Stimulated activated CD4-positive, alpha-beta T cell treated with anti-CD3 and anti-CD28 coated beads, Interleukin-12 subunit alpha, Interleukin-12 subunit beta, amount 100 ng/mL, for 48 hours (primary cell): ENCODE measurements around the gene TFCP2.
"Not testable (repeated sequence)": the region's sequence is repeated elsewhere in the genome, so short reads cannot be mapped to it uniquely, and the experiment has no call there.

Experiments
- DNase-seq, 3 donors: peaks; one replicate each; pipeline ENCODE4 v3.0.0-alpha.2; 2020; ENCODE audit warnings: low read depth in 2 of 3, low spot score in 1 of 3

Gene TFCP2

GRCh38 chr12:51083126-51083833 lies 89.7 kb downstream of the TFCP2 start, which contains the start of gene CSRNP2:
Gene CSRNP2 (minus strand): TSS chr12:51083596. CDS start chr12:51076561, 7,035 bp downstream.
- DNase-seq, result peak; percentile 87 to 94 (median 92)

- DNase-seq, result peak in 1 of 3 donors; percentile 20
Measured at GRCh38 chr12:51082561-51083125, 90.3 kb downstream of the TFCP2 start.

GRCh38 chr12:51081421-51081820 lies 91.5 kb downstream of the TFCP2 start:
- DNase-seq, result no peak

DNA sequence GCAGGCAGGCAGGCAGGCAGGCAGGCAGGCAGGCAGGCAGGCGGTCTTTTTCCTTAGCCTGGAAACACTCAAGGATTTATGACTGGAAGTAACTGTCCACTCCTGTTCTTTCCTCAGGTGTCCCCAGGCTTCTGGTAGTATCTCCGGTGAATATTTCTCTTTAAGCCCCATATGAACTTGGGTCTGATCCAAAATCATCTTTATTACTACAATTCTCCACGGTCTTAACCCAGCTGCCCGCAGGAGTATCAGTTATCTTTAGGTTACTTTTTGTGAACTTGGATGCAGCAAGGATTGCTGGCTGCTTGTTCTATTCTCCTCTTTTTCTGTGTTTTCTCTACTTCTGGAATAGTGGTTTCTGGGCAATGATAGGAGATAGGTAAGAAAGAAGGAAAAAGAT lies 92.8 kb downstream of the TFCP2 start:
- DNase-seq, result no peak

DNA sequence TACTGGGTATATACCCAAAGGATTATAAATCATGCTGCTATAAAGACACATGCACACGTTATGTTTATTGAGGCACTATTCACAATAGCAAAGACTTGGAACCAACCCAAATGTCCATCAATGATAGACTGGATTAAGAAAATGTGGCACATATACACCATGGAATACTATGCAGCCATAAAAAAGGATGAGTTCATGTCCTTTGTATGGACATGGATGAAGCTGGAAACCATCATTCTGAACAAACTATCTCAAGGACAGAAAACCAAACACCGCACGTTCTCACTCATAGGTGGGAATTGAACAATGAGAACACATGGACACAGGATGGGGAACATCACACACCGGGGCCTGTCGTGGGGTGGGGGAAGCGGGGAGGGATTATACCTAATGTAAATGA lies 94.1 kb downstream of the TFCP2 start:
- DNase-seq, result not testable (repeated sequence)

DNA sequence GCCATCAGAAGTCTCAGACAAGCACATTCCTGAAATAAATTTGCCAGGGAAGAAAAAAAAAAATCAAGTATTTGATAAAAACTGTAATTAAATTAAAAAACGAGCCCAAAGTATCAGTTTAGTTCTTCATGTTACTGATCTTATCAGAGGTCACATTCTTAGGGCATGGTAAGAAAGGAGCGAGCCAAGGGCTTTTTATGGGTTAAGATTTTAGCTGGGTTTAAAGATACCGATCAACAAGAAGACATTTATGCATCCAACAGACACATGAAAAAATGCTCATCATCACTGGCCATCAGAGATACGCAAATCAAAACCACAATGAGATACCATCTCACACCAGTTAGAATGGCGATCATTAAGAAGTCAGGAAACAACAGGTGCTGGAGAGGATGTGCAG lies 94.6 kb downstream of the TFCP2 start:
- not testable (repeated sequence) for DNase-seq

GRCh38 chr12:51077930-51078329 lies 95.0 kb downstream of the TFCP2 start:
- no peak for DNase-seq

GRCh38 chr12:51076236-51076930 lies 96.6 kb downstream of the TFCP2 start:
- DNase-seq, result peak in 2 of 3 donors; percentile 3 to 13

- DNase-seq, result no peak
Measured at GRCh38 chr12:51075390-51075789, 97.5 kb downstream of the TFCP2 start.

- DNase-seq, result no peak
Measured at GRCh38 chr12:51071663-51072062, 101.3 kb downstream of the TFCP2 start.

DNA sequence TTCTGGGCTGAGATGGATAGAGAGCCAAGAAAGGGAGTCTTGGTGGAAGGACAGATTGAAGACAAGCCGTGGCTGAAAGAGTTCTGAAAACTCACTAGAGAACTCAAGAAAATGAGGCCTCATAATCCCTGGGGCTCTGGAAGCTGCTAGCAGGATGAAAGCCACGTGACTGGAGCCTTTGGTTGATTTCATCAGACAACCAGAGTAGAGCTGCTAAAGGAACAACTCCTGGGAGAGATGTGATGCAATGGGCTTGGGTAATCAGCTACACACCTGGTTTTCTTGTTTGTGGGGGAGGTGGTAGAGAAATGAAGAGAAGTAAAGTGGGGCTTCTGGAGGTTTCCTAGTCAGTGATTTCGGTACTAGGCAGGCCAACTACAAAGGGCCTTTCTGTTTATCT lies 102.9 kb downstream of the TFCP2 start:
- no peak for DNase-seq

GRCh38 chr12:51067771-51068170 lies 105.2 kb downstream of the TFCP2 start:
- DNase-seq, result no peak

GRCh38 chr12:51067229-51067628 lies 105.7 kb downstream of the TFCP2 start:
- no peak for DNase-seq

GRCh38 chr12:51065530-51065929 lies 107.4 kb downstream of the TFCP2 start:
- DNase-seq, result no peak

GRCh38 chr12:51062631-51063397 lies 110.1 kb downstream of the TFCP2 start:
- DNase-seq, result no peak

DNA sequence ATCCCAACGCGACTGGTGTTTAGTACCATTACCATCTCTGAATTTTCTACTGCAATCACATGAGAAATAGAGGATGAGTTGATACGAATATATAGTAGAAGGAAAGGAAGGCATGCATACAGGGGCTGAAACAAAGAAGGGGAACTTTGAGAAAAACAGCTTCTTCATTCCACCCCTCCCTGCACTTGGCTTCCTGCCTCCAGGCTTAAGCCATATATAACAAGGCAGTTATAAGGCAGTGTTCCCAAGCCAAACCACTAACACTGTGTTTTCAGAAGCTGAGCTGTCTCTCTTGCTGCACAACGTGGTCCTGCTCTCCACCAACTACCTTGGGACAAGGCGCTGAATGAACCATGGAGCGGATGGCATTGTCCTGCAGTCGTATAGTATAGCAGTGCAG lies 113.8 kb downstream of the TFCP2 start:
- no peak for DNase-seq

DNA sequence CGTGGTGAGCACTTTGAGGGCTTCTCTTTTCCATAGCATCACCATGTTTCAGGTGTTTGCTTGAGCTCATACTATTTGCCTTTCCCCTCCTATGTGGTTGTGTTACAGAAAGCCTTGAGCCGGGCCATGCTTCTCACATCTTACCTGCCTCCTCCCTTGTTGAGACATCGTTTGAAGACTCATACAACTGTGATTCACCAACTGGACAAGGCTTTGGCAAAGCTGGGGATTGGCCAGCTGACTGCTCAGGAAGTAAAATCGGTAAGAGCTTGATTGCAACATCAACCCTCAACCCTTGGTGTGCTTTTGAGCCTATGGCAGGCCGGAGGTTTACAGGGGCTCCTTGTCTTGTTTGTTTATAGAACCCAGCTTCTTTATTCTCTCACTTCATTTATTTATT lies 116.7 kb downstream of the TFCP2 start:
- no peak for DNase-seq

- DNase-seq, result no peak
Measured at GRCh38 chr12:51055060-51055459, 117.9 kb downstream of the TFCP2 start.

- no peak for DNase-seq
Measured at GRCh38 chr12:51051787-51052186, 121.1 kb downstream of the TFCP2 start.

DNA sequence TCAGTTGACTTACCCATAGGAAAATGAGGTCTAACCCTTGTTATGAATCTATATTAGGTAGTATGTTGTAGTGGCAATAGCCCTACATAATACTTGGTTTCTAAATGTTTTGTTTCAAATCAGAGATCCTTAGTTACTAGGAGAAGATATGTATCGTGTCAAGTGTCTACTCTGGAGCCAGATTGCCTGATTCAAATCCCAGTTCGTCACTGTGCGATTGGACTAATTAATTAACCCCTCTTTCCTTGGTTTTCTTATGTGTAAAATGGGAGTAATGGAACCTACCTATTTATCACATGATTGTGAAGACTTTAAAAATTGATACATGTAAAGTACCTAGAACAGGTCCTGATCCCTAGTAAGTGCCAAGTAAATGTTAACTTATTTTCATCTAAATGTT lies 123.4 kb downstream of the TFCP2 start:
- no peak for DNase-seq

- DNase-seq, result no peak
Measured at GRCh38 chr12:51048661-51049251, 124.2 kb downstream of the TFCP2 start.
